Mesenchymal stem cell (in vitro differentiated cells and primary cell): ENCODE data around the gene FXYD2.
A peak's percentile ranks its signal among the peaks of the same experiment; 100 is the strongest.
"Not testable (repeated sequence)": the region's sequence is repeated elsewhere in the genome, so short reads cannot be mapped to it uniquely, and the experiment has no call there.

Source experiments
- DNase-seq: peaks from one replicate; pipeline ENCODE4 v3.0.0-alpha.2; 2013
- H2AFZ ChIP-seq: one replicate; pipeline ENCODE4 v1.6.1; 2013; ENCODE audit warnings: low read depth, mild to moderate bottlenecking, control low read depth, inconsistent platforms, low read length, moderate library complexity
- H2AK5ac ChIP-seq: 2 replicates; pipeline ENCODE4 v1.6.1; 2013; ENCODE audit warnings: low read length, moderate library complexity, mild to moderate bottlenecking, inconsistent platforms; ENCODE audit not compliant: severe bottlenecking
- H2BK120ac ChIP-seq: one replicate; pipeline ENCODE4 v1.6.1; 2013; ENCODE audit warnings: low read depth, mild to moderate bottlenecking, inconsistent platforms, low read length, moderate library complexity
- H2BK12ac ChIP-seq, 2 experiments: one replicate each; pipeline ENCODE4 v1.6.1; 2013; ENCODE audit warnings: inconsistent platforms in 2 of 2, low read length in 2 of 2, mild to moderate bottlenecking in 2 of 2, moderate library complexity in 2 of 2, control low read depth in 1 of 2
- H2BK15ac ChIP-seq: one replicate; pipeline ENCODE4 v1.6.1; 2013; ENCODE audit warnings: mild to moderate bottlenecking, low read depth, inconsistent platforms; ENCODE audit not compliant: poor library complexity, severe bottlenecking
- H2BK5ac ChIP-seq: 2 replicates; pipeline ENCODE4 v1.6.1; 2013; ENCODE audit warnings: low read depth, mild to moderate bottlenecking, low read length, control low read depth, inconsistent platforms; ENCODE audit not compliant: poor library complexity, severe bottlenecking
- H3K14ac ChIP-seq, 2 experiments: one replicate each; pipeline ENCODE4 v1.6.1; 2013; ENCODE audit warnings: inconsistent platforms in 2 of 2, low read length in 2 of 2, control low read depth in 1 of 2, mild to moderate bottlenecking in 1 of 2, moderate library complexity in 1 of 2
- H3K18ac ChIP-seq, 2 experiments: one replicate each; pipeline ENCODE4 v1.6.1; 2013; ENCODE audit warnings: inconsistent platforms in 2 of 2, low read length in 2 of 2, control low read depth in 1 of 2, low read depth in 1 of 2, mild to moderate bottlenecking in 1 of 2
- H3K23ac ChIP-seq, 2 experiments: one replicate each; pipeline ENCODE4 v1.6.1; 2013; ENCODE audit warnings: inconsistent platforms in 2 of 2, low read length in 2 of 2, mild to moderate bottlenecking in 2 of 2, moderate library complexity in 2 of 2, control low read depth in 1 of 2
- H3K27ac ChIP-seq: 2 replicates; pipeline ENCODE4 v1.5.1; 2013; ENCODE audit warnings: mild to moderate bottlenecking, moderate library complexity, low read length, control low read depth, inconsistent platforms; ENCODE audit not compliant: poor library complexity, severe bottlenecking
- H3K27me3 ChIP-seq, 2 experiments: 2 replicates each; pipeline versions ENCODE4 v1.6.1 to v1.7.0; 2013; ENCODE audit warnings: low read length in 2 of 2, mild to moderate bottlenecking in 2 of 2, moderate library complexity in 2 of 2, control low read depth in 1 of 2, inconsistent platforms in 1 of 2; ENCODE audit not compliant: control insufficient read depth in 1 of 2, insufficient read depth in 1 of 2
- H3K36me3 ChIP-seq, 2 experiments: 2 replicates each; pipeline versions ENCODE4 v1.6.1 to v1.7.0; 2013; ENCODE audit warnings: low read length in 2 of 2, control low read depth in 1 of 2, inconsistent platforms in 1 of 2, low read depth in 1 of 2, mild to moderate bottlenecking in 1 of 2; ENCODE audit not compliant: insufficient read depth in 2 of 2, control insufficient read depth in 1 of 2
- H3K4ac ChIP-seq, 2 experiments: one replicate each; pipeline ENCODE4 v1.6.1; 2013; ENCODE audit warnings: inconsistent platforms in 2 of 2, low read length in 2 of 2, mild to moderate bottlenecking in 2 of 2, moderate library complexity in 2 of 2, control low read depth in 1 of 2, low read depth in 1 of 2
- H3K4me1 ChIP-seq: 2 replicates; pipeline ENCODE4 v1.6.1; 2013; ENCODE audit warnings: low read depth, low read length, control low read depth; ENCODE audit not compliant: control insufficient read depth, insufficient read depth
- H3K4me2 ChIP-seq: 2 replicates; pipeline ENCODE4 v1.6.1; 2013; ENCODE audit warnings: low read length, mild to moderate bottlenecking, inconsistent platforms; ENCODE audit not compliant: poor library complexity, severe bottlenecking
- H3K4me3 ChIP-seq, 2 experiments: 2 replicates each; pipeline versions ENCODE4 v1.5.1 to v1.7.0; 2013; ENCODE audit warnings: low read length in 2 of 2, mild to moderate bottlenecking in 2 of 2, control low read depth in 1 of 2, low read depth in 1 of 2; ENCODE audit not compliant: insufficient read depth in 1 of 2
- H3K79me1 ChIP-seq: replicated peaks from 2 replicates; pipeline ENCODE4 v1.6.1; 2013; ENCODE audit warnings: mild to moderate bottlenecking, control low read depth, low read length, inconsistent platforms; ENCODE audit not compliant: poor library complexity, severe bottlenecking
- H3K9ac ChIP-seq: 2 replicates; pipeline ENCODE4 v1.7.0; 2013; ENCODE audit warnings: mild to moderate bottlenecking, low read length, moderate library complexity
- H3K9me3 ChIP-seq: 2 replicates; pipeline ENCODE4 v1.7.0; 2013; ENCODE audit warnings: mild to moderate bottlenecking, low read length; ENCODE audit not compliant: control insufficient read depth
- H4K8ac ChIP-seq: one replicate; pipeline ENCODE4 v1.6.1; 2013; ENCODE audit warnings: inconsistent platforms, mild to moderate bottlenecking, low read length, moderate library complexity
- H4K91ac ChIP-seq: one replicate; pipeline ENCODE4 v1.6.1; 2013; ENCODE audit warnings: mild to moderate bottlenecking, low read length, inconsistent platforms
- WGBS: methylation state at CpG from one replicate; pipeline ENCODE4 v1.1.7; 2013; ENCODE audit warnings: mixed read lengths; 5-methylcytosine and 5-hydroxymethylcytosine counted together

FXYD2 gene

GRCh38 chr11:117865546-117865945 lies 41.0 kb upstream of the FXYD2 start:
- H3K23ac ChIP-seq, H3K4ac ChIP-seq, H4K91ac ChIP-seq, DNase-seq, H4K8ac ChIP-seq, H3K9me3 ChIP-seq, H3K18ac ChIP-seq, H3K4me2 ChIP-seq, H3K9ac ChIP-seq, H2AK5ac ChIP-seq, H2BK120ac ChIP-seq, H2AFZ ChIP-seq, H2BK12ac ChIP-seq, H3K14ac ChIP-seq, H2BK15ac ChIP-seq, H2BK5ac ChIP-seq, H3K27ac ChIP-seq, H3K4me3 ChIP-seq: not testable (repeated sequence)
- peaks cover 0 to 10% of the 10 kb centered on the region in 2 experiments for H3K36me3 ChIP-seq
- peaks cover 25% of the 10 kb centered on the region for H3K79me1 ChIP-seq
- H3K27me3 ChIP-seq = peaks cover 0 to 19% of the 10 kb centered on the region in 2 experiments
- H3K4me1 ChIP-seq = peaks cover 30% of the 10 kb centered on the region
- 95% methylated on average over 13 of the region's 13 CpGs for WGBS

DNA sequence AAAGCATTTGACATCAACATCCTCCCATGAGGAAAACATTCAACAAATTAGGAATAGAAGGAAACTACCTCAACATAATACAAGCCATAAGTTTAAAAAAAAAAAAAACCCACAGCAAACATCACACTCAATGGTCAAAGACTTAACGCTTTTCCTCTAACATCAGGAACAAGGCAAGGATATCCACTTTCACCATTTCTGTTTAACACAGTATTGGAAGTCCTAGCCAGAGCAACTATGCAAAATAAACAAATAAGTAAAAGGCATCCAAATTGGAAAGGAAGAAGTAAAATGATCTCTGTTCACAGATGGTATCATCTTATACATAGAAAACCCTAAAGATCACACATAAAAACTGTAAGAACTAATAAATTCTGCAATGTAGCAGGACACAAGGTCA lies 38.8 kb upstream of the FXYD2 start:
- H2BK120ac ChIP-seq = no peak overlapping the region
- H3K9me3 ChIP-seq = no peaks in the 10 kb centered on the region
- H3K23ac ChIP-seq = no peak overlapping the region
- H2AK5ac ChIP-seq = no peak overlapping the region
- no peak overlapping the region for H4K8ac ChIP-seq
- peaks cover 0 to 17% of the 10 kb centered on the region in 2 experiments for H3K36me3 ChIP-seq
- H2BK5ac ChIP-seq = no peak overlapping the region
- H3K79me1 ChIP-seq = peaks cover 34% of the 10 kb centered on the region
- H3K18ac ChIP-seq = no peak overlapping the region
- no peak overlapping the region for H3K4me3 ChIP-seq
- no peak overlapping the region for H3K27ac ChIP-seq
- no peak overlapping the region for H2BK12ac ChIP-seq
- no peak overlapping the region for H2AFZ ChIP-seq
- peaks cover 0 to 22% of the 10 kb centered on the region in 2 experiments for H3K27me3 ChIP-seq
- H2BK15ac ChIP-seq = no peak overlapping the region
- no peak overlapping the region for H3K9ac ChIP-seq
- no peak overlapping the region for H3K4ac ChIP-seq
- 89% methylated on average over 1 of the region's 1 CpG for WGBS
- no peak overlapping the region for H4K91ac ChIP-seq
- no peak overlapping the region for H3K4me2 ChIP-seq
- H3K4me1 ChIP-seq = peaks cover 16% of the 10 kb centered on the region
- no peak overlapping the region for H3K14ac ChIP-seq
- no peak for DNase-seq

GRCh38 chr11:117862753-117863152 lies 38.2 kb upstream of the FXYD2 start:
- Histone ChIP-seq H3K4me3 (no peak overlapping the region), H2BK12ac (no peak overlapping the region), H3K79me1 (peaks cover 31% of the 10 kb centered on the region), H3K18ac (no peak overlapping the region), H2BK5ac (no peak overlapping the region), H3K4ac (no peak overlapping the region), H3K14ac (no peak overlapping the region), H3K27ac (no peak overlapping the region), H4K8ac (no peak overlapping the region), H3K27me3 (peaks cover 0 to 19% of the 10 kb centered on the region in 2 experiments), H3K9me3 (no peaks in the 10 kb centered on the region), H3K23ac (no peak overlapping the region), H4K91ac (no peak overlapping the region), H2BK120ac (peak overlapping the region; percentile 11), H3K4me1 (peaks cover 16% of the 10 kb centered on the region), H3K9ac (no peak overlapping the region), H3K4me2 (no peak overlapping the region), H2AK5ac (no peak overlapping the region), H2BK15ac (no peak overlapping the region), H2AFZ (no peak overlapping the region), H3K36me3 (peaks cover 0 to 13% of the 10 kb centered on the region in 2 experiments)
- 86% methylated on average over 1 of the region's 1 CpG for WGBS
- DNase-seq = no peak

DNA sequence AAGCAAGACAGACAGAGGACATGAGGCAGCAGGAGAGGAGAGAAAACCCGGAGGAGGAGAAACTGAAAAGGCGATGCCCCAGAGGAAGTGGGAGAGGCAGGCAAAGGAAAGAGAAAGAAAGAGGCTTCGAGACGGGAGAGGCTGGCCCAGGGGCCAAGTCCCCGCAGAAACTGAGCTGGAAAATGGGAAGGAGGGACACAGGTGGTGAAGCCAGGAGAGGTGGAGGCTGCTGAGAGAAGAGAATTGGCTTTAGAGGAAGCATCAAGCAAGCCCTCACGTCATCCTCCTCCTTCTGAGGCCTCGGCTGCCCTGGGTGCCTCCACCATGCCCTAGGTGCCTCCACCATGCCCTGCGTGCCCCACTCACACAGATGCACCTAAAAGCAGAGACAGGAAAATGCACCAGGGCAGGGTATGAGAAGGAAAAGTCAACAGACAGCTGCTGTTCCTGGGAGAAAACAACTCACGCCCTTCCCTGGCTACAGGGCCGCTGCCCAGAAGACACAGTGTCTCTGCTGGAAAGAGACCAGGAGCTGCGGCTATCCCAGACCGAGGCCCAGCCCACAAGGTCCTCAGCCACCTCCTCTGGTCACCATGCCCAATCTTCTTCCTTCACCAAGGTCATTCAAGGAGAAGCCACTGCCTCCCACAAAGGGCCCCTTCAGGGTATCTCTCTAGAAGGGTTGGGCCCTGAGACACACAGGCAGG lies 37.6 kb upstream of the FXYD2 start:
- Histone ChIP-seq H2AFZ (no peak overlapping the region), H3K4me2 (no peak overlapping the region), H4K91ac (peak overlapping the region; percentile 40), H3K23ac (peak overlapping the region in 1 of 2 experiments; percentile 57), H2BK15ac (no peak overlapping the region), H3K36me3 (peaks cover 0 to 13% of the 10 kb centered on the region in 2 experiments), H2BK120ac (peak overlapping the region; percentile 11), H3K14ac (peak overlapping the region in 1 of 2 experiments; percentile 78), H3K79me1 (peaks cover 32% of the 10 kb centered on the region), H3K4me1 (peaks cover 16% of the 10 kb centered on the region), H2AK5ac (no peak overlapping the region), H3K4ac (no peak overlapping the region), H2BK12ac (no peak overlapping the region), H3K9me3 (no peaks in the 10 kb centered on the region), H4K8ac (peak overlapping the region; percentile 53), H3K18ac (peak overlapping the region in 1 of 2 experiments; percentile 61), H3K27ac (no peak overlapping the region), H3K27me3 (peaks cover 0 to 13% of the 10 kb centered on the region in 2 experiments), H3K4me3 (no peak overlapping the region), H3K9ac (no peak overlapping the region), H2BK5ac (no peak overlapping the region)
- WGBS = 90% methylated on average over 12 of the region's 12 CpGs
- no peak for DNase-seq
